Activated CD8-positive, alpha-beta T cell treated with anti-CD3 and anti-CD28 coated beads for 36 hours (primary cell): Measurements from ENCODE around the gene FBXO4. TPM values are rescaled to one million over a fixed set of nuclear protein-coding genes. Genes with fewer than 3 reads are reported as not detected.

Experiments used
- ATAC-seq: fragments of 200-7000 bp; cut with Tn5 transposase; one replicate; pipeline ENCODE4 v1.10.0; 2021; ENCODE audit warnings: mild to moderate bottlenecking, moderate library complexity
- CTCF ChIA-PET: fragments of 350-600 bp; sonication (Branson Sonifier 250); formaldehyde crosslinking; loops from one replicate; lab custom pipeline; 2021; ENCODE audit warnings: antibody characterized with exemption; lab: Charles Lee
- POLR2A ChIA-PET: fragments of 350-600 bp; sonication (Branson Sonifier 250); formaldehyde crosslinking; loops from one replicate; lab custom pipeline; 2021; ENCODE audit warnings: antibody characterized with exemption; lab: Charles Lee
- DNase-seq: peaks from one replicate; pipeline ENCODE4 v3.0.0-alpha.2; 2020
- H3K27ac Mint-ChIP-seq: one replicate; pipeline ENCODE4 v1.8.0; 2021; ENCODE audit warnings: mild to moderate bottlenecking, mixed read lengths
- H3K27me3 Mint-ChIP-seq: one replicate; pipeline ENCODE4 v1.8.0; 2021; ENCODE audit warnings: mixed read lengths
- H3K36me3 Mint-ChIP-seq: one replicate; pipeline ENCODE4 v1.8.0; 2021; ENCODE audit warnings: low read depth, mixed read lengths
- H3K4me1 Mint-ChIP-seq: one replicate; pipeline ENCODE4 v1.8.0; 2021; ENCODE audit warnings: low read depth, mixed read lengths
- H3K4me3 Mint-ChIP-seq: one replicate; pipeline ENCODE4 v1.8.0; 2021; ENCODE audit warnings: mild to moderate bottlenecking, moderate library complexity, mixed read lengths
- H3K9me3 Mint-ChIP-seq: one replicate; pipeline ENCODE4 v1.8.0; 2021; ENCODE audit warnings: mixed read lengths
- CTCF ChIP-seq: fragments of 200-600 bp; IDR thresholded peaks from one replicate; pipeline ENCODE4 v1.8.0; 2022; ENCODE audit warnings: antibody characterized with exemption, mild to moderate bottlenecking
- intact Hi-C: fragments of 100-400 bp; cut with micrococcal nuclease; formaldehyde crosslinking; loops from one replicate; pipeline ENCODE4 v1.10.0; 2022
- total RNA-seq, 2 experiments: library from RNA; stranded (reverse); gene quantifications; one replicate each; pipeline ENCODE4 v1.2.3, GENCODE V29; 2021

FBXO4 gene
- total RNA-seq, 2 experiments from 2014 or later: 18.5 to 21.0 TPM

- DNase-seq (no peak), ATAC-seq (no peak)
- H3K4me1 Mint-ChIP-seq: peaks cover 38% of the 10 kb centered on the region
- H3K36me3 Mint-ChIP-seq: peaks cover 19% of the 10 kb centered on the region
- H3K27ac Mint-ChIP-seq: peak overlapping the region; percentile 99
- no peaks in the 10 kb centered on the region for H3K9me3 Mint-ChIP-seq
- POLR2A ChIA-PET: interaction anchor here (1.1 to 2.9 kb wide), 10 partner anchors 9 to 1699 kb away, joined by 3 to 23 read pairs (median 5); partner anchors contain the start of genes FBXO4 and OXCT1
- H3K27me3 Mint-ChIP-seq: peaks cover 3% of the 10 kb centered on the region
- peak overlapping the region; percentile 95 for H3K4me3 Mint-ChIP-seq
- CTCF ChIA-PET: interaction anchor here (0.6 to 1.6 kb wide), 4 partner anchors 26 to 47 kb away, joined by 3 to 6 read pairs (median 4); no protein-coding TSS in a partner anchor
- intact Hi-C loops: no loop called here
- TF ChIP-seq CTCF: no peak
These were observed 21.6 kb upstream of the FBXO4 start for GRCh38 chr5:41903382-41903891.

- intact Hi-C loops: loop anchor here (2.0 kb wide), 2 partner anchors 21 to 33 kb away; partner anchors contain the start of genes FBXO4 and OXCT1
- Mint-ChIP-seq H3K27me3 (peaks cover 3% of the 10 kb centered on the region), H3K36me3 (peaks cover 25% of the 10 kb centered on the region), H3K27ac (peak within 1 kb of the TSS; percentile 99), H3K4me1 (peaks cover 41% of the 10 kb centered on the region), H3K4me3 (peak within 1 kb of the TSS; percentile 95), H3K9me3 (no peaks in the 10 kb centered on the region)
- CTCF ChIA-PET: interaction anchor here (0.6 to 1.6 kb wide), 6 partner anchors 25 to 48 kb away, joined by 3 to 6 read pairs (median 3); no protein-coding TSS in a partner anchor
- DNase-seq (peak; percentile 97), ATAC-seq (peak; percentile 96)
- no peak for TF ChIP-seq CTCF
- POLR2A ChIA-PET: interaction anchor here (1.1 to 2.9 kb wide), 10 partner anchors 8 to 1700 kb away, joined by 3 to 23 read pairs (median 5); partner anchors contain the start of genes FBXO4 and OXCT1
These were observed 20.9 kb upstream of the FBXO4 start, which contains the start of gene RIMOC1 for GRCh38 chr5:41903892-41904799. Gene RIMOC1 (plus strand): TSS chr5:41904344. CDS start chr5:41904368, 24 bp downstream.

GRCh38 chr5:41906151-41906550 is 18.9 kb upstream of the FBXO4 start:
- intact Hi-C loops: no loop called here
- TF ChIP-seq CTCF: no peak
- DNase-seq: no peak
- no peaks in the 10 kb centered on the region for H3K9me3 Mint-ChIP-seq
- H3K27me3 Mint-ChIP-seq: peaks cover 3% of the 10 kb centered on the region
- ATAC-seq: no peak
- H3K4me3 Mint-ChIP-seq: no peak overlapping the region
- peaks cover 43% of the 10 kb centered on the region for H3K4me1 Mint-ChIP-seq
- H3K36me3 Mint-ChIP-seq: peaks cover 37% of the 10 kb centered on the region
- ChIA-PET POLR2A (interaction anchor here (2.9 kb wide), 1 partner anchor 35 kb away, joined by 19 read pairs; the partner anchor contains the start of gene OXCT1), CTCF (no interaction called here)
- H3K27ac Mint-ChIP-seq: no peak overlapping the region

GRCh38 chr5:41908374-41909079 is 16.6 kb upstream of the FBXO4 start:
- Mint-ChIP-seq H3K27ac (peak overlapping the region; percentile 63), H3K4me3 (no peak overlapping the region), H3K4me1 (peaks cover 42% of the 10 kb centered on the region), H3K27me3 (peaks cover 3% of the 10 kb centered on the region), H3K9me3 (no peaks in the 10 kb centered on the region), H3K36me3 (peaks cover 54% of the 10 kb centered on the region)
- DNase-seq (no peak), ATAC-seq (no peak)
- ChIA-PET CTCF (interaction anchor here (1.2 to 1.5 kb wide), 2 partner anchors 17 to 52 kb away, joined by 3 to 5 read pairs; partner anchors contain the start of gene FBXO4), POLR2A (no interaction called here)
- TF ChIP-seq CTCF: no peak
- intact Hi-C loops: no loop called here
